HL-60 (cell line): ENCODE measurements around the gene NAA60.

Experiments used
- GABPA ChIP-seq: IDR thresholded peaks from 2 replicates; pipeline ENCODE4 v1.6.1; 2012; ENCODE audit warnings: low read depth
- POLR2AphosphoS5 ChIP-seq: IDR thresholded peaks from 2 replicates; pipeline ENCODE4 v1.6.1; 2012; ENCODE audit warnings: low read depth
- SPI1 ChIP-seq: IDR thresholded peaks from 2 replicates; pipeline ENCODE4 v1.6.1; 2012; ENCODE audit warnings: low read depth, mild to moderate bottlenecking, borderline replicate concordance
- TF ChIP-seq, protein P1 (sequence below): IDR thresholded peaks from one replicate; pipeline ENCODE4 v1.5.1; 2011; ENCODE audit warnings: low read length, control low read depth, inconsistent platforms; ENCODE audit not compliant: insufficient read depth
- TF ChIP-seq, protein P2 (sequence below): IDR thresholded peaks from 2 replicates; pipeline ENCODE4 v1.6.1; 2012; ENCODE audit warnings: low read depth; ENCODE audit not compliant: insufficient replicate concordance

DNA sequence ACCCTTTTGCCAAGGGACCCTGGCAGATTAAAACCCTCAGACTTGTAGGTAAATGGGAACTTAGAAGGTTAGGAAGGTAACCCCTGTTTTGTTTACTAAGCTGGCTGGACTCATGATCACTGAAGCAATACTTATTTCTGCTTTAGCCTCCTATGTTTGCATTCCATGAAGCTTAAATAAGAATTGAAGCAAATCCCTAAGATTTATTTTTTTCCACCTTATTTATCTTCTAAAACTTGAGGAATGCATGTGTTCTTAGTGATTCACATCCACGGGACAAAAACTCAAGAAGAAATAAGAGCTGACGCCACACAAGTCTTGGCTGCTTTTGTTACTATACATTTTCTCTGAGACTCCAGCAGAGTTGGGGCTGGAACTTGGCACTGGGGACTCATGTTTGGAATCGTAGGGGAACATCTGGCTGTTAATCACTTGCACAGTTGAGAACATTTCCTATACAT is 92.8 kb downstream of the NAA60 start:
- TF ChIP-seq POLR2AphosphoS5: no peak
- TF ChIP-seq, protein P1, sequence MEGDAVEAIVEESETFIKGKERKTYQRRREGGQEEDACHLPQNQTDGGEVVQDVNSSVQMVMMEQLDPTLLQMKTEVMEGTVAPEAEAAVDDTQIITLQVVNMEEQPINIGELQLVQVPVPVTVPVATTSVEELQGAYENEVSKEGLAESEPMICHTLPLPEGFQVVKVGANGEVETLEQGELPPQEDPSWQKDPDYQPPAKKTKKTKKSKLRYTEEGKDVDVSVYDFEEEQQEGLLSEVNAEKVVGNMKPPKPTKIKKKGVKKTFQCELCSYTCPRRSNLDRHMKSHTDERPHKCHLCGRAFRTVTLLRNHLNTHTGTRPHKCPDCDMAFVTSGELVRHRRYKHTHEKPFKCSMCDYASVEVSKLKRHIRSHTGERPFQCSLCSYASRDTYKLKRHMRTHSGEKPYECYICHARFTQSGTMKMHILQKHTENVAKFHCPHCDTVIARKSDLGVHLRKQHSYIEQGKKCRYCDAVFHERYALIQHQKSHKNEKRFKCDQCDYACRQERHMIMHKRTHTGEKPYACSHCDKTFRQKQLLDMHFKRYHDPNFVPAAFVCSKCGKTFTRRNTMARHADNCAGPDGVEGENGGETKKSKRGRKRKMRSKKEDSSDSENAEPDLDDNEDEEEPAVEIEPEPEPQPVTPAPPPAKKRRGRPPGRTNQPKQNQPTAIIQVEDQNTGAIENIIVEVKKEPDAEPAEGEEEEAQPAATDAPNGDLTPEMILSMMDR: no peak
- TF ChIP-seq, protein P2, sequence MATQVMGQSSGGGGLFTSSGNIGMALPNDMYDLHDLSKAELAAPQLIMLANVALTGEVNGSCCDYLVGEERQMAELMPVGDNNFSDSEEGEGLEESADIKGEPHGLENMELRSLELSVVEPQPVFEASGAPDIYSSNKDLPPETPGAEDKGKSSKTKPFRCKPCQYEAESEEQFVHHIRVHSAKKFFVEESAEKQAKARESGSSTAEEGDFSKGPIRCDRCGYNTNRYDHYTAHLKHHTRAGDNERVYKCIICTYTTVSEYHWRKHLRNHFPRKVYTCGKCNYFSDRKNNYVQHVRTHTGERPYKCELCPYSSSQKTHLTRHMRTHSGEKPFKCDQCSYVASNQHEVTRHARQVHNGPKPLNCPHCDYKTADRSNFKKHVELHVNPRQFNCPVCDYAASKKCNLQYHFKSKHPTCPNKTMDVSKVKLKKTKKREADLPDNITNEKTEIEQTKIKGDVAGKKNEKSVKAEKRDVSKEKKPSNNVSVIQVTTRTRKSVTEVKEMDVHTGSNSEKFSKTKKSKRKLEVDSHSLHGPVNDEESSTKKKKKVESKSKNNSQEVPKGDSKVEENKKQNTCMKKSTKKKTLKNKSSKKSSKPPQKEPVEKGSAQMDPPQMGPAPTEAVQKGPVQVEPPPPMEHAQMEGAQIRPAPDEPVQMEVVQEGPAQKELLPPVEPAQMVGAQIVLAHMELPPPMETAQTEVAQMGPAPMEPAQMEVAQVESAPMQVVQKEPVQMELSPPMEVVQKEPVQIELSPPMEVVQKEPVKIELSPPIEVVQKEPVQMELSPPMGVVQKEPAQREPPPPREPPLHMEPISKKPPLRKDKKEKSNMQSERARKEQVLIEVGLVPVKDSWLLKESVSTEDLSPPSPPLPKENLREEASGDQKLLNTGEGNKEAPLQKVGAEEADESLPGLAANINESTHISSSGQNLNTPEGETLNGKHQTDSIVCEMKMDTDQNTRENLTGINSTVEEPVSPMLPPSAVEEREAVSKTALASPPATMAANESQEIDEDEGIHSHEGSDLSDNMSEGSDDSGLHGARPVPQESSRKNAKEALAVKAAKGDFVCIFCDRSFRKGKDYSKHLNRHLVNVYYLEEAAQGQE: no peak
- no peak for TF ChIP-seq GABPA
- TF ChIP-seq SPI1: no peak
